ENCODE data around the gene SLC27A1.

Gene SLC27A1

DNA sequence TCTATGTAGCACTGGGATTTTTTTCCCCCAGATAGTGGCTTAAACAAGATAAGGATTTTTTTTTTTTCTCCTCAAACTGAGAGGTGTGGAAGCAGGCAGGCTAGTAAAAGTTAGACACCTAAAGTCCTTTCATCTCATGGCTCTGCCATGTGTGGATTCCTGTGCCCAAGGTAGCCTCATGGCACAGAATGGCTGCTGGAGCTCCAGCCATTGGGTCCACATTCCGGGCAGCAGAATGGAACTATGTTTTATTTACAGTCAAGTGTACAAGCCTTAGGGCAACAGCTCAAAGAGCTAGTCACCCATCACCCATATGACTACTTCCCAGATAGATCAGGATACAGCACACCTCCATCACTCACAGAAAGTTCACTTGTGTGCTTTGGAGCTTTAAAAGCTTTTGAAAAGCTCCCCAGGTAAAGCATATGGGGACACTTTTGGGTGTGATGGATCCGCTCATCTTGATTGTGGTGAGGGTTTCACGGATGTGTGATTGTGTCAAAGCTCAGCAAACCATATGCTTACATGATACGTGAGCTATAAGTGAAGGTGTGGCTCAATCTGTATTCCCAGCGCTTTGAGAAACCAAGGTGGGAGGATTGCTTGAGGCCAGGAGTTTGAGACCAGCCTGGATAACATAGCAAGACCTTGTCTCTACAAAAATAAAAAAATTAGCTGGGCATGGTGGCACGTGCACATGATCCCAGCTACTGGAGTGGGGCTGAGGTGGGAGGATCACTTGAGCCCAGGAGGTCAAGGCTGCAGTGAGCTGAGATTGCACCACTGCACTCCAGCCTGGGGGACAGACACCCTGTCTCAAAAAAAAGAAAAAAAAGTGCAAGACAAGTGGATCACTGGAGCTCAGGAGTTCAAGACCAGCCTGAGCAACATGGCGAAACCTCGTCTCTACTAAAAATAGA is 59.2 kb downstream of the SLC27A1 start (continued):
- TF ChIP-seq, protein P1, sequence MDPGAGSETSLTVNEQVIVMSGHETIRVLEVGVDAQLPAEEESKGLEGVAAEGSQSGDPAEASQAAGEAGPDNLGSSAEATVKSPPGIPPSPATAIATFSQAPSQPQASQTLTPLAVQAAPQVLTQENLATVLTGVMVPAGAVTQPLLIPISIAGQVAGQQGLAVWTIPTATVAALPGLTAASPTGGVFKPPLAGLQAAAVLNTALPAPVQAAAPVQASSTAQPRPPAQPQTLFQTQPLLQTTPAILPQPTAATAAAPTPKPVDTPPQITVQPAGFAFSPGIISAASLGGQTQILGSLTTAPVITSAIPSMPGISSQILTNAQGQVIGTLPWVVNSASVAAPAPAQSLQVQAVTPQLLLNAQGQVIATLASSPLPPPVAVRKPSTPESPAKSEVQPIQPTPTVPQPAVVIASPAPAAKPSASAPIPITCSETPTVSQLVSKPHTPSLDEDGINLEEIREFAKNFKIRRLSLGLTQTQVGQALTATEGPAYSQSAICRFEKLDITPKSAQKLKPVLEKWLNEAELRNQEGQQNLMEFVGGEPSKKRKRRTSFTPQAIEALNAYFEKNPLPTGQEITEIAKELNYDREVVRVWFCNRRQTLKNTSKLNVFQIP (CRISPR knock-in tag; IDR thresholded peaks at IDR 0.05; ENCODE audit: borderline replicate concordance, low read depth), result no peak
- TF ChIP-seq RARB (CRISPR knock-in tag; IDR thresholded peaks at IDR 0.05), result no peak

DNA sequence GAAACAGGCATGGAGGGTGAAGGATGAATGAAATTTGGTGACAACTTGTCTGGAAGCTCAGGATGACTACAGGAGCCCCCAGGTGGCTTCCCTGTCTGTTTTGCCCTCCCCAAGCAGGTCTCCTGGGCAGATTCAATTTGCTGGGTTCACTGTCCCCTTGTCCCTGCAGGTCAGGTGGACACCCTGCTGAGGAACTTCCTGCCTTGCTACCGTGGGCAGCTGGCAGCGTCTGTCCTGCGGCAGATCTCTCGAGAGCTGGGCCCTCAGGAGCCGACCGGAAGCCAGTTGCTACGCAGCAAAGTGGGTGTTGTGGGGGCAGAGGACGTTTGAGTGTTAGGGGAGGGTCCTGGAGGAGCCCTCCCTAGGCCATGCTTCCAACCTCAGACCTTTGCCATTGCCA is 60.3 kb downstream of the SLC27A1 start:
- TF ChIP-seq, protein P2, sequence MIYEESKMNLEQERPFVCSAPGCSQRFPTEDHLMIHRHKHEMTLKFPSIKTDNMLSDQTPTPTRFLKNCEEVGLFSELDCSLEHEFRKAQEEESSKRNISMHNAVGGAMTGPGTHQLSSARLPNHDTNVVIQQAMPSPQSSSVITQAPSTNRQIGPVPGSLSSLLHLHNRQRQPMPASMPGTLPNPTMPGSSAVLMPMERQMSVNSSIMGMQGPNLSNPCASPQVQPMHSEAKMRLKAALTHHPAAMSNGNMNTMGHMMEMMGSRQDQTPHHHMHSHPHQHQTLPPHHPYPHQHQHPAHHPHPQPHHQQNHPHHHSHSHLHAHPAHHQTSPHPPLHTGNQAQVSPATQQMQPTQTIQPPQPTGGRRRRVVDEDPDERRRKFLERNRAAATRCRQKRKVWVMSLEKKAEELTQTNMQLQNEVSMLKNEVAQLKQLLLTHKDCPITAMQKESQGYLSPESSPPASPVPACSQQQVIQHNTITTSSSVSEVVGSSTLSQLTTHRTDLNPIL (CRISPR knock-in tag; IDR thresholded peaks at IDR 0.05; ENCODE audit: low read depth), result no peak
- TF ChIP-seq, protein P3, sequence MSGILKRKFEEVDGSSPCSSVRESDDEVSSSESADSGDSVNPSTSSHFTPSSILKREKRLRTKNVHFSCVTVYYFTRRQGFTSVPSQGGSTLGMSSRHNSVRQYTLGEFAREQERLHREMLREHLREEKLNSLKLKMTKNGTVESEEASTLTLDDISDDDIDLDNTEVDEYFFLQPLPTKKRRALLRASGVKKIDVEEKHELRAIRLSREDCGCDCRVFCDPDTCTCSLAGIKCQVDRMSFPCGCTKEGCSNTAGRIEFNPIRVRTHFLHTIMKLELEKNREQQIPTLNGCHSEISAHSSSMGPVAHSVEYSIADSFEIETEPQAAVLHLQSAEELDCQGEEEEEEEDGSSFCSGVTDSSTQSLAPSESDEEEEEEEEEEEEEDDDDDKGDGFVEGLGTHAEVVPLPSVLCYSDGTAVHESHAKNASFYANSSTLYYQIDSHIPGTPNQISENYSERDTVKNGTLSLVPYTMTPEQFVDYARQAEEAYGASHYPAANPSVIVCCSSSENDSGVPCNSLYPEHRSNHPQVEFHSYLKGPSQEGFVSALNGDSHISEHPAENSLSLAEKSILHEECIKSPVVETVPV (CRISPR knock-in tag; IDR thresholded peaks at IDR 0.05), result no peak
- TF ChIP-seq ZNF565 (CRISPR knock-in tag; conservative IDR thresholded peaks at IDR 0.05; ENCODE audit: low read depth), result no peak
- TF ChIP-seq, protein P1 (CRISPR knock-in tag; IDR thresholded peaks at IDR 0.05; ENCODE audit: borderline replicate concordance, low read depth), result no peak
- ATAC-seq, result no peak

DNA sequence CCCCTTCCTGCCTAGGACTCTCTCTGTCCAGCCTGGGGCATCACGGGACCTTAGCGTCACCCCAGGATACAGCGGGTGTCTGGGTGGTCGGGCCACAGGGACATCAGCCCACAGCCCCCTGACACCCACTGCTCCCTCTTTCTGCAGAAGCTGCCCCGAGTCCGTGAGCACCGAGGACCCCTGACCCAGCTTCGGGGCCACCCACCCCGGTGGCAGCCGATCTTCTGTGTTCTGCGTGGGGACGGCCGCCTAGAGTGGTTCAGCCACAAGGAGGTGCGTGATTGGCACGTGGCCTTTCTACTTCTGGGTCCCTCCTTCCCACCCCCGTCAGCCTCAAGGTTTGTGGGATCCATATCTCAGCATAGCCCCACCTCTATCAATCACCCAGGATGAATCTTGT is 61.8 kb downstream of the SLC27A1 start:
- TF ChIP-seq ZC3H10 (CRISPR knock-in tag; IDR thresholded peaks at IDR 0.05), result no peak
- TF ChIP-seq ZFP3 (CRISPR knock-in tag; IDR thresholded peaks at IDR 0.05), result no peak
- TF ChIP-seq TCF4 (CRISPR knock-in tag; IDR thresholded peaks at IDR 0.05; ENCODE audit: borderline replicate concordance), result no peak
- no peak for TF ChIP-seq PPARA (CRISPR knock-in tag; IDR thresholded peaks at IDR 0.05; ENCODE audit: borderline replicate concordance)
- TF ChIP-seq, protein P1 (CRISPR knock-in tag; IDR thresholded peaks at IDR 0.05; ENCODE audit: borderline replicate concordance, low read depth), result no peak
- TF ChIP-seq TOX (CRISPR knock-in tag; IDR thresholded peaks at IDR 0.05; ENCODE audit: borderline replicate concordance), result no peak
- TF ChIP-seq OSR1 (CRISPR knock-in tag; IDR thresholded peaks at IDR 0.05), result no peak
- TF ChIP-seq ZNF565 (CRISPR knock-in tag; conservative IDR thresholded peaks at IDR 0.05; ENCODE audit: low read depth), result no peak
- TF ChIP-seq, protein P2 (CRISPR knock-in tag; IDR thresholded peaks at IDR 0.05; ENCODE audit: low read depth), result no peak
- no peak for ATAC-seq

DNA sequence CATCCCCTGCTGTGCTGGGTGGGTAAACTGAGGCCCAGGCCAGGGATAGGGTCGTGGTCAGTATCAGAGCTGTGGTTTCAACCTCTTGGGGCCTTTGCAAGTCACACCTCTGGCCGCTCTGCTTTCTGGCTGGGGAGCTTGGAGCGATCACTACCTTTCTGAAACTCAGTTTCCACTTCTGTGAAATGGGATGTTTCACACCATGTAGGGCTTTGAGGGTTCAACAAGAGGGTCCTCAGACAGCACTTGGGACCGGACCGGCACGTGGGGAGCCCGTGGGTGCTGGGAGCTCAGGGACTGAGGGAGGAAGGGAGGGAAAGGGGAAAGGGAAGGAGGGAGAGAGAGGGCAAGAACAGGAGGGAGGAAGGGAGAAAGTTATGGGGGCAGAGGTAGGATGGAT is 62.2 kb downstream of the SLC27A1 start:
- TF ChIP-seq ESRRG (CRISPR knock-in tag; IDR thresholded peaks at IDR 0.05), result no peak
- TF ChIP-seq ZFP3 (CRISPR knock-in tag; IDR thresholded peaks at IDR 0.05), result no peak
- TF ChIP-seq ZNF8 (CRISPR knock-in tag; IDR thresholded peaks at IDR 0.05), result no peak
- no peak for TF ChIP-seq PPARA (CRISPR knock-in tag; IDR thresholded peaks at IDR 0.05; ENCODE audit: borderline replicate concordance)
- ATAC-seq, result no peak

DNA sequence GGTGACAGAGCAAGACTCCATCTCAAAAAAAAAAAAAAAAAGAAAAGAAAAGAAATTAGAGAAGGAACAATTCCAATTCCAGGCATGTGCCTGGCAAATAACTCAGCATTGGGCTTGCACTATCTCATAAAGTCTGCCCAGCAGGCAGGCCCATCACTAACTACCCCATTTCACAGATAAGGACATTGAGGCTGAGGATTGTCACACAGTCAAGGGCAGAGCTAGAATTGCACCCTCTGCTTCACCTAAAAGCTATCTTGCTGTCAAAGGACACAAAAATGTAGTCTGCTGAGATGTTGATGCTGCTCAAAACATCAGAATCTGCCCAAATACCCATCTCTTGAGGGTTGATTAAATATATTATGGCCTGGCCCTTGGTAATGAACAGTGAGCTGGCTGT is 64.4 kb downstream of the SLC27A1 start:
- ATAC-seq, result no peak
- TF ChIP-seq ZFP30 (CRISPR knock-in tag; IDR thresholded peaks at IDR 0.05) (no peak), ISL1 (CRISPR knock-in tag; IDR thresholded peaks at IDR 0.05) (no peak), CSDC2 (CRISPR knock-in tag; IDR thresholded peaks at IDR 0.05) (no peak), ZNF565 (CRISPR knock-in tag; conservative IDR thresholded peaks at IDR 0.05; ENCODE audit: low read depth) (no peak), RARB (CRISPR knock-in tag; IDR thresholded peaks at IDR 0.05) (no peak), SNAI2 (CRISPR knock-in tag; IDR thresholded peaks at IDR 0.05) (no peak), ZNF70 (CRISPR knock-in tag; IDR thresholded peaks at IDR 0.05) (no peak), ESRRG (CRISPR knock-in tag; IDR thresholded peaks at IDR 0.05) (no peak), OSR1 (CRISPR knock-in tag; IDR thresholded peaks at IDR 0.05) (no peak)
- TF ChIP-seq, protein P2 (CRISPR knock-in tag; IDR thresholded peaks at IDR 0.05; ENCODE audit: low read depth), result no peak
- TF ChIP-seq, protein P4, sequence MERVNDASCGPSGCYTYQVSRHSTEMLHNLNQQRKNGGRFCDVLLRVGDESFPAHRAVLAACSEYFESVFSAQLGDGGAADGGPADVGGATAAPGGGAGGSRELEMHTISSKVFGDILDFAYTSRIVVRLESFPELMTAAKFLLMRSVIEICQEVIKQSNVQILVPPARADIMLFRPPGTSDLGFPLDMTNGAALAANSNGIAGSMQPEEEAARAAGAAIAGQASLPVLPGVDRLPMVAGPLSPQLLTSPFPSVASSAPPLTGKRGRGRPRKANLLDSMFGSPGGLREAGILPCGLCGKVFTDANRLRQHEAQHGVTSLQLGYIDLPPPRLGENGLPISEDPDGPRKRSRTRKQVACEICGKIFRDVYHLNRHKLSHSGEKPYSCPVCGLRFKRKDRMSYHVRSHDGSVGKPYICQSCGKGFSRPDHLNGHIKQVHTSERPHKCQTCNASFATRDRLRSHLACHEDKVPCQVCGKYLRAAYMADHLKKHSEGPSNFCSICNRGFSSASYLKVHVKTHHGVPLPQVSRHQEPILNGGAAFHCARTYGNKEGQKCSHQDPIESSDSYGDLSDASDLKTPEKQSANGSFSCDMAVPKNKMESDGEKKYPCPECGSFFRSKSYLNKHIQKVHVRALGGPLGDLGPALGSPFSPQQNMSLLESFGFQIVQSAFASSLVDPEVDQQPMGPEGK (CRISPR knock-in tag; IDR thresholded peaks at IDR 0.05; ENCODE audit: borderline replicate concordance), result no peak
